ENCODE measurements around the gene ZNF385D. TPM values are rescaled to one million over a fixed set of nuclear protein-coding genes. Genes with fewer than 3 reads are reported as not detected.

Gene ZNF385D
- total RNA-seq, 2 experiments from 2014 or later = not detected

GRCh38 chr3:21665444-21666100 lies 85.4 kb downstream of the ZNF385D start:
- POLR2A ChIA-PET = no interaction called here
- no peaks in the 10 kb centered on the region for H3K4me1 Mint-ChIP-seq (ENCODE audit: low read depth)
- H3K9me3 Mint-ChIP-seq = peaks cover 6% of the 10 kb centered on the region
- no peak for DNase-seq
- no peak overlapping the region for H3K4me3 Mint-ChIP-seq
- TF ChIP-seq CTCF (IDR thresholded peaks at IDR 0.05) = no peak
- no peak for ATAC-seq
- intact Hi-C loops (cut with micrococcal nuclease) = no loop called here
- H3K36me3 Mint-ChIP-seq (ENCODE audit: low read depth) = no peaks in the 10 kb centered on the region
- no peak overlapping the region for H3K27ac Mint-ChIP-seq
- CTCF ChIA-PET = no interaction called here
- H3K27me3 Mint-ChIP-seq = no peaks in the 10 kb centered on the region

- CTCF ChIA-PET = no interaction called here
These were observed 86.0 kb downstream of the ZNF385D start for GRCh38 chr3:21664996-21665395.

GRCh38 chr3:21662403-21662802 lies 88.6 kb downstream of the ZNF385D start:
- ChIA-PET CTCF (no interaction called here), POLR2A (no interaction called here)
- H3K9me3 Mint-ChIP-seq = peaks cover 8% of the 10 kb centered on the region
- TF ChIP-seq CTCF (IDR thresholded peaks at IDR 0.05) = no peak
- no peaks in the 10 kb centered on the region for H3K4me1 Mint-ChIP-seq (ENCODE audit: low read depth)
- DNase-seq (no peak), ATAC-seq (no peak)
- H3K4me3 Mint-ChIP-seq = no peak overlapping the region
- intact Hi-C loops (cut with micrococcal nuclease) = no loop called here
- H3K36me3 Mint-ChIP-seq (ENCODE audit: low read depth) = no peaks in the 10 kb centered on the region
- no peaks in the 10 kb centered on the region for H3K27me3 Mint-ChIP-seq
- H3K27ac Mint-ChIP-seq = no peak overlapping the region

More at GRCh38 chr3:21664996-21665395, 86.0 kb downstream of the ZNF385D start:
- intact Hi-C loops (cut with micrococcal nuclease) = no loop called here
- Mint-ChIP-seq H3K27ac (no peak overlapping the region), H3K9me3 (peaks cover 6% of the 10 kb centered on the region), H3K36me3 (ENCODE audit: low read depth) (no peaks in the 10 kb centered on the region), H3K27me3 (no peaks in the 10 kb centered on the region), H3K4me1 (ENCODE audit: low read depth) (no peaks in the 10 kb centered on the region), H3K4me3 (no peak overlapping the region)
- POLR2A ChIA-PET = no interaction called here
- DNase-seq (no peak), ATAC-seq (no peak)
- TF ChIP-seq CTCF (IDR thresholded peaks at IDR 0.05) = no peak

GRCh38 chr3:21654662-21655061 lies 96.3 kb downstream of the ZNF385D start:
- intact Hi-C loops (cut with micrococcal nuclease) = no loop called here
- no peaks in the 10 kb centered on the region for H3K4me1 Mint-ChIP-seq (ENCODE audit: low read depth)
- H3K4me3 Mint-ChIP-seq = no peak overlapping the region
- ATAC-seq (no peak), DNase-seq (no peak)
- ChIA-PET POLR2A (no interaction called here), CTCF (no interaction called here)
- TF ChIP-seq CTCF (IDR thresholded peaks at IDR 0.05) = no peak
- H3K9me3 Mint-ChIP-seq = peaks cover 2% of the 10 kb centered on the region
- no peaks in the 10 kb centered on the region for H3K27me3 Mint-ChIP-seq
- H3K27ac Mint-ChIP-seq = no peak overlapping the region
- no peaks in the 10 kb centered on the region for H3K36me3 Mint-ChIP-seq (ENCODE audit: low read depth)

- Mint-ChIP-seq H3K4me3 (no peak overlapping the region), H3K36me3 (ENCODE audit: low read depth) (no peaks in the 10 kb centered on the region), H3K4me1 (ENCODE audit: low read depth) (no peaks in the 10 kb centered on the region), H3K27me3 (no peaks in the 10 kb centered on the region), H3K27ac (no peak overlapping the region), H3K9me3 (peaks cover 2% of the 10 kb centered on the region)
- intact Hi-C loops (cut with micrococcal nuclease) = no loop called here
- ChIA-PET POLR2A (no interaction called here), CTCF (no interaction called here)
- ATAC-seq (no peak), DNase-seq (no peak)
- no peak for TF ChIP-seq CTCF (IDR thresholded peaks at IDR 0.05)
These were observed 96.8 kb downstream of the ZNF385D start for GRCh38 chr3:21654241-21654640.

Measured in activated CD8-positive, alpha-beta T cell treated with anti-CD3 and anti-CD28 coated beads for 36 hours (primary cell).